ENCODE data around the gene TSPO2. TPM values are rescaled to one million over a fixed set of nuclear protein-coding genes. Genes with fewer than 3 reads are reported as not detected.

The TSPO2 gene
- total RNA-seq, 1 donor from 2014 or later, result not detected

DNA sequence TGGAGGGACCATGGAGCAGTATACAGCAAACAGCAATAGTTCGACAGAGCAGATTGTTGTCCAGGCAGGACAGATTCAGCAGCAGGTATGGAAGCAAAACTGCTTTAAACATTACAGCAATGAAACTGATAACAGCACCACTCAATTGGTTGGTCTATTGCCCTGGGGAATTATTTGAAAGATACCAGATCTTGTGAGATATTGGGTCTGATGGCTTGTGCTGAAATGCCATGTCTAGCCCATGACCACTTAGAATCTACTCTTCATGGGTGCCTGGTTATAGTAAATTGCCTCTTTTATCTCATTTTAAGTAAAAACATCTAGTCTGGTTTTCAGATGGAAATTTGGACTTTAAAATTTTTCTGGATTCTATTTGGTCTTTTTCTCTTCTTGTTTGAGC is 36.8 kb downstream of the TSPO2 start:
- Mint-ChIP-seq H3K27me3 (no peaks in the 10 kb centered on the region), H3K27ac (peak overlapping the region; percentile 17), H3K36me3 (ENCODE audit: low read depth) (peaks cover 69% of the 10 kb centered on the region), H3K4me3 (no peak overlapping the region), H3K9me3 (no peaks in the 10 kb centered on the region), H3K4me1 (peaks cover 59% of the 10 kb centered on the region)
- intact Hi-C loops (cut with micrococcal nuclease), result loop anchor here (10.0 kb wide), 3 partner anchors 656 to 1964 kb away; partner anchors contain the start of genes KCNK5, SAYSD1 and TFEB
- DNase-seq, result no peak

DNA sequence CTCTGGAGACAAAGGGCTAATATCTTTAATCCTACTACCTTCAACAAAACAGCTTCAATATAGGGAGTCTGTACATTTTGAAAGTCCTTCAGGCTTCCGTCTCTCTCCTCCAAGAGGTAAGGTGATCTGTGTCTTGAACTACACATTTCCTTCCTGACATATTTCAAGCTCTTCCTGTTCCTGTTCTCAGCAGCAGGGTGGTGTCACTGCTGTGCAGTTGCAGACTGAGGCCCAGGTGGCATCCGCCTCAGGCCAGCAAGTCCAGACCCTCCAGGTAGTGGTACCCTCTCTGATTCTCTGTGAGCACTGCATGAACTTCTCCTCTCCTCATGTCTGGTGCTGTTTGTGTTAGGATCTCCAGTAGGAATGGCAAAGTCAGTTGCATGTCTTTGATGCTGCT is 38.4 kb downstream of the TSPO2 start:
- peak; percentile 77 for DNase-seq
- Mint-ChIP-seq H3K36me3 (ENCODE audit: low read depth) (peaks cover 65% of the 10 kb centered on the region), H3K9me3 (no peaks in the 10 kb centered on the region), H3K27me3 (no peaks in the 10 kb centered on the region), H3K4me3 (peak overlapping the region; percentile 78), H3K4me1 (peaks cover 43% of the 10 kb centered on the region), H3K27ac (peak overlapping the region; percentile 77)
- intact Hi-C loops (cut with micrococcal nuclease), result no loop called here

DNA sequence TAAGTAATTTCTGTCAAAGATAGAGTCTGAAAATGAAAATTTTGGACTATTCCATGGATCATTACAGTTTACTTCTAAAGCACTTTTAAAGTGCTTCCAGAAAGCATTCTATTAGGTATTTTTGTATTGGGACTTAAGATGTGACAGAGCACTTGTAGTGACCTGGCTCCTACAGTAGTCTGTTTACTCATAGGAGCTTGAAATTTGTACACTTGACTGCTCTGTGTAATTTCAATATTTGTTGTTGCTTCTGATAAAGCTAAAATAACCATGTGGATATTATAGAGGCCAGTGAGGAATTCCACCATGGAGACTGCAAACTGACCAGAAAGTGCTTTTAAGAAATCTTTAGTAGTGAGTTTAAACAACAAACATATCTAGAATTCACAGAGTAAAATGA is 40.8 kb downstream of the TSPO2 start:
- H3K27me3 Mint-ChIP-seq, result no peaks in the 10 kb centered on the region
- intact Hi-C loops (cut with micrococcal nuclease), result no loop called here
- no peak overlapping the region for H3K27ac Mint-ChIP-seq
- H3K9me3 Mint-ChIP-seq, result no peaks in the 10 kb centered on the region
- no peak for DNase-seq
- H3K4me3 Mint-ChIP-seq, result no peak overlapping the region
- H3K36me3 Mint-ChIP-seq (ENCODE audit: low read depth), result peaks cover 71% of the 10 kb centered on the region
- peaks cover 32% of the 10 kb centered on the region for H3K4me1 Mint-ChIP-seq

DNA sequence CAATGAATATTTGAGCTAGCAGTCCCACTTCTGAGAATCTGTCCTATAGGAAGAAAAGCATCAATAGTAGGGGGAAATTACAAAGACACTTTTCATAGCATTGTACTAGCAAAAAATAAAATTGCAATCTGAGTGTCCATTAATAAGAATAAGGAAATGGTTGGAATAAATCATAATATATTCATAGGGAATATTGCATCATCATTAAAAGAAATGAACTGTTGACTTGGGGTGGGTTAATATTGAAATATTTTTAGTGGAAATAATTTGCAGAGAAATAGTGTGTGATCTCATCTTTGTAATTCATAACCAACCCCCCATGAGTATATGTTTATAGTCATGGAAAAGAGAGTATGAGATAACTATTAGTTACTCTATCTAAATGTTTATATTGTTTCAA is 42.9 kb downstream of the TSPO2 start:
- intact Hi-C loops (cut with micrococcal nuclease), result no loop called here
- no peak for DNase-seq
- Mint-ChIP-seq H3K27me3 (no peaks in the 10 kb centered on the region), H3K27ac (no peak overlapping the region), H3K9me3 (no peaks in the 10 kb centered on the region), H3K36me3 (ENCODE audit: low read depth) (peaks cover 72% of the 10 kb centered on the region), H3K4me3 (no peak overlapping the region), H3K4me1 (peaks cover 23% of the 10 kb centered on the region)

DNA sequence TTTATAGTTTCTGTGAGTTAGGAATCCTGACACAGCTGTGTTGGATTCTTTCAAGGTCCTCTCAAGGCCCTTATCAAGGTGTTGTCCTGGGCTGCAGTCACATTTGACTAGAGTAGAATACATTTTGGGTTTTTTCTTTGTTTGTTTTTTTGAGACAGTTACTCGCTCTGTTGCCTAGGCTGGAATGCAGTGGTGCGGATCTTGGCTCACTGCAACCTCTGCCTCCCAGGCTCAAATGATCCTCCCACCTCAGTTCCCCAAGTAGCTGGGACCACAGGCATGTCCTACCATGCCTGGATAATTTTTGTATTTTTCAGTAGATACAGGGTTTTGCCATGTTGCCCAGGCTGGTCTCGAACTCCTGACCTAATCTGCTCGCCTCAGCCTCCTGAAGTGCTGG is 46.2 kb downstream of the TSPO2 start:
- no peaks in the 10 kb centered on the region for H3K9me3 Mint-ChIP-seq
- no peaks in the 10 kb centered on the region for H3K27me3 Mint-ChIP-seq
- no peak overlapping the region for H3K27ac Mint-ChIP-seq
- peaks cover 9% of the 10 kb centered on the region for H3K4me1 Mint-ChIP-seq
- peaks cover 66% of the 10 kb centered on the region for H3K36me3 Mint-ChIP-seq (ENCODE audit: low read depth)
- intact Hi-C loops (cut with micrococcal nuclease), result no loop called here
- no peak overlapping the region for H3K4me3 Mint-ChIP-seq
- DNase-seq, result no peak

DNA sequence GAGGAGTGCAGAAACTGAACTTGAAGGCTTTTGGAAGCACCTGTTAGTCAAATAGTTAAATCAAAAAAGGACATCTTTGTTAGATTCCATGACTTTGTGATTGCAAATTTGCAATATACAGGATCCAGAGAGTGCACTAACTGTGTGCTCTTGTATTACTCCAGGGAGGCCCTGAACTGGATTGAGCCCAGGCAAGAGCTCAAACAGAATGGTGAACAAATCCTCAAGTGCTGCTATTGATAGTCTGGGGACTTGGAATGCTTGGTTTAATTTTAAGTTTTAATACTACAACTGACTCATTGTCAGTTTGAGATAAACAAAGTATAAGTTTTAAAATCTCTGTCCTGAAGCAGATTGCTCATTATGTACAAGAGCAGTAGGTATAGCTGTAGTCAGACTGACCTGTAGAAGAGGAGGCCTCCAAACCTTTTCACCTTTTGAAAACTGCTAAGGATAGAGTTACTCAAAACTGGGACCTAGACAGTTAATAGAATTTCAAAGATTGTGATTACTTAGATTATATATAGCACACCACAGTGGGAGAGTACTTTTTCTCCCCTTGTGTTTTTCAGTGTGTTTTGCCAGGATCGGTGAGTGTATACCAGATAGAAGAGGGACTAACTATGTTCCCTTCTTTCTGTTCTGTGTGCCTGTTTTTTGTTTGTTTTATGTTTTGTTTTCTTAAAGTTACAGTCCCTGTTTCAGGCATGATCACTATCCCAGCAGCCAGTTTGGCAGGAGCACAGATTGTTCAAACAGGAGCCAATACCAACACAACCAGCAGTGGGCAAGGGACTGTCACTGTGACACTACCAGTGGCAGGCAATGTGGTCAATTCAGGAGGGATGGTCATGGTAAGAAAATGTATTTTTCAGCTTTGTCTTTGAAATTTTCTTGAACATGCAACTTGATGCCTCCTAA is 48.8 kb downstream of the TSPO2 start:
- DNase-seq, result no peak
- H3K36me3 Mint-ChIP-seq (ENCODE audit: low read depth), result peaks cover 70% of the 10 kb centered on the region
- intact Hi-C loops (cut with micrococcal nuclease), result loop anchor here (5.0 kb wide), 1 partner anchor 226 kb away; no protein-coding TSS in a partner anchor
- peaks cover 3% of the 10 kb centered on the region for H3K4me1 Mint-ChIP-seq
- H3K27me3 Mint-ChIP-seq, result no peaks in the 10 kb centered on the region
- no peaks in the 10 kb centered on the region for H3K9me3 Mint-ChIP-seq
- H3K4me3 Mint-ChIP-seq, result no peak overlapping the region
- no peak overlapping the region for H3K27ac Mint-ChIP-seq

DNA sequence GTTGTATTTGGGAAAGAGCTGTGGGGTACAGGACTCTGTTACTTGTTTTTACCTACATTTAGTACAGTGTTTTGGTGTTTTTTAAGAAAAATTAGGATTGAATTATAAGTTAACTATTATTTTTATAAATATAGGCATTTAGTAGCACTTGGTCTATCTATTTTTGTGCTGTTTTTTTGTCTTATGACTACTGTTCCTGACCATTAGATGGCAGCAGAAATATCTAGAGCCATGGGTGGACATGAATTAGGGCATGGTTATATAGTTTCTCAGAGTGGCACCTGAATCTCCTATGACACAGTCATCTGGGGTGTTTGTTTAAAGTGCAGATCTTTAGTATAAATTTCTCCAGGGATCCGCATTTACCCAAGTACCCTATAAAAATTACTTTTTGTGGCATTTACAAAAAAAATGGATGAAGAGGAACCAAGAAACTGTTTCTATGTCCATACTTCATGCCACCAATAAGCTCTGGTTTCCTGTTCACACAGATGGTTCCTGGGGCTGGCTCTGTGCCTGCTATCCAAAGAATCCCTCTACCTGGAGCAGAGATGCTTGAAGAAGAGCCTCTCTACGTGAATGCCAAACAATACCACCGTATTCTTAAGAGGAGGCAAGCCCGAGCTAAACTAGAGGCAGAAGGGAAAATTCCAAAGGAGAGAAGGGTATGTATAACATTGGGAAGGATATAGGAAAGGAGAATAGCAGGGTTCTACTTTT is 50.3 kb downstream of the TSPO2 start:
- no peaks in the 10 kb centered on the region for H3K27me3 Mint-ChIP-seq
- DNase-seq, result no peak
- peaks cover 73% of the 10 kb centered on the region for H3K36me3 Mint-ChIP-seq (ENCODE audit: low read depth)
- H3K27ac Mint-ChIP-seq, result no peak overlapping the region
- no peak overlapping the region for H3K4me3 Mint-ChIP-seq
- H3K9me3 Mint-ChIP-seq, result no peaks in the 10 kb centered on the region
- intact Hi-C loops (cut with micrococcal nuclease), result loop anchor here (2.0 to 5.0 kb wide), 2 partner anchors 90 to 225 kb away; no protein-coding TSS in a partner anchor
- H3K4me1 Mint-ChIP-seq, result peaks cover 3% of the 10 kb centered on the region

DNA sequence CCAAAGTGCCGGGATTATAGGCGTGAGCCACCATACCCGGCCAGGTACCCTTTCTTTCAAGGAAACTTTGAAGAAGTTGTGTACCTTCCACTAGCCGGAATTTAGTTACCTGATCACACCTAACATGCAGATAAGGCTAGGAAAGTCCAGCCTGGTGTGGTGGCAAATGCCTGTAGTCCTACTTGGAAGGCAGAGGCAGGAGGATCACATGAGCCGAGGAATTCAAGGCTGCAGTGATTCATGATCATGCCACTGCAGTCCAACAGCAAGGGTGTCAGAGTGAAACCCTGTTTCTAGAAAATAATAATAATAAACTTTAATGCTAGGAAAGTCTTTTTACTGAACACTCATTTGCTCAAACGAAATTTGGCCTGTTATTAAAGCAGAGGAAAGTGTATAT is 51.5 kb downstream of the TSPO2 start:
- Mint-ChIP-seq H3K27me3 (no peaks in the 10 kb centered on the region), H3K36me3 (ENCODE audit: low read depth) (peaks cover 76% of the 10 kb centered on the region), H3K27ac (no peak overlapping the region), H3K4me3 (no peak overlapping the region), H3K9me3 (no peaks in the 10 kb centered on the region), H3K4me1 (peaks cover 3% of the 10 kb centered on the region)
- intact Hi-C loops (cut with micrococcal nuclease), result loop anchor here (2.0 to 5.0 kb wide), 2 partner anchors 89 to 224 kb away; no protein-coding TSS in a partner anchor
- DNase-seq, result no peak

Other genes starting within 250 kb of the TSPO2 start
- 0.88 and 1.2 TPM in 2 replicates for gene UNC5CL, start 3.2 kb upstream of the TSPO2 start, total RNA-seq
- not detected in 2 replicates for gene APOBEC2, start 10.7 kb downstream of the TSPO2 start, total RNA-seq
- gene OARD1, start 29.9 kb downstream of the TSPO2 start, total RNA-seq, result 30.7 and 31.7 TPM in 2 replicates
- 31.2 TPM in 2 replicates for gene NFYA, start 30.5 kb downstream of the TSPO2 start, total RNA-seq
- not detected in 2 replicates for gene TREML1, start 111.9 kb downstream of the TSPO2 start, total RNA-seq
- gene TREM2, start 120.6 kb downstream of the TSPO2 start, total RNA-seq, result not detected in 2 replicates
- gene TREML2, start 158.7 kb downstream of the TSPO2 start, total RNA-seq, result 3.5 TPM in 2 replicates
- gene TREML4, start 185.9 kb downstream of the TSPO2 start, total RNA-seq, result not detected in 2 replicates
- gene TREM1, start 244.2 kb downstream of the TSPO2 start, total RNA-seq, result 0.43 TPM in 1 of 2 replicates, not detected in the other

All from activated CD4-positive, alpha-beta T cell treated with anti-CD3 and anti-CD28 coated beads, Interleukin-2, amount 10 ng/mL, durations not matched to agents 24 days and 14 days (primary cell).